Subcutaneous adipose tissue (tissue), 4 donors: Measurements from ENCODE around the gene MRTO4. TPM values are rescaled to one million over a fixed set of nuclear protein-coding genes. Genes with fewer than 3 reads are reported as not detected.

Source experiments
- CTCF ChIP-seq: fragments of 450-650 bp; IDR thresholded peaks from one replicate; pipeline ENCODE4 v1.5.1; 2016; ENCODE audit warnings: low read depth, mild to moderate bottlenecking, control low read depth, antibody characterized with exemption, moderate library complexity
- total RNA-seq, 4 donors: library from RNA; depleted of rRNA; stranded (reverse); fragments of >200 nt; gene quantifications; one replicate each; pipeline ENCODE4 v1.1.0, GENCODE V29; 2016

The MRTO4 gene
- total RNA-seq, 4 donors from 2014 or later: 13.2 to 20.9 (median 20.4) TPM

- TF ChIP-seq CTCF: no peak
These were observed 6.7 kb downstream of the MRTO4 start for GRCh38 chr1:19258353-19258752.

- no peak for TF ChIP-seq CTCF
These were observed 8.9 kb downstream of the MRTO4 start for GRCh38 chr1:19260211-19261138.

GRCh38 chr1:19262047-19262446 is 10.4 kb downstream of the MRTO4 start:
- TF ChIP-seq CTCF: no peak

- TF ChIP-seq CTCF: no peak
These were observed 11.1 kb downstream of the MRTO4 start for GRCh38 chr1:19262744-19263143.

GRCh38 chr1:19268445-19268844 is 16.8 kb downstream of the MRTO4 start:
- TF ChIP-seq CTCF: no peak

GRCh38 chr1:19272064-19272463 is 20.5 kb downstream of the MRTO4 start:
- TF ChIP-seq CTCF: no peak

- TF ChIP-seq CTCF: no peak
These were observed 21.7 kb downstream of the MRTO4 start for GRCh38 chr1:19273106-19273843.
